HG02885 (cell line): Measurements from ENCODE around the gene ARMH4.
A peak's percentile ranks its signal among the peaks of the same experiment; 100 is the strongest.

Experiments
- ATAC-seq: cut with Tn5 transposase; IDR thresholded peaks from one replicate; pipeline ENCODE4 v1.9.1; 2021; ENCODE audit warnings: mild to moderate bottlenecking; ENCODE audit not compliant: unreplicated experiment, poor library complexity

The ARMH4 gene

GRCh38 chr14:58106446-58106845 is 45.6 kb downstream of the ARMH4 start:
- ATAC-seq, result no peak

- ATAC-seq, result no peak
Measured at GRCh38 chr14:58104808-58105207, 47.2 kb downstream of the ARMH4 start.

- no peak for ATAC-seq
Measured at GRCh38 chr14:58100735-58101368, 51.2 kb downstream of the ARMH4 start.

- no peak for ATAC-seq
Measured at GRCh38 chr14:58099682-58100081, 52.3 kb downstream of the ARMH4 start.

- ATAC-seq, result no peak
Measured at GRCh38 chr14:58098507-58098906, 53.5 kb downstream of the ARMH4 start.

- ATAC-seq, result no peak
Measured at GRCh38 chr14:58096731-58097130, 55.3 kb downstream of the ARMH4 start.

- ATAC-seq, result no peak
Measured at GRCh38 chr14:58091883-58092630, 60.0 kb downstream of the ARMH4 start.

GRCh38 chr14:58089612-58090011 is 62.4 kb downstream of the ARMH4 start:
- no peak for ATAC-seq

- no peak for ATAC-seq
Measured at GRCh38 chr14:58088961-58089360, 63.1 kb downstream of the ARMH4 start.

- no peak for ATAC-seq
Measured at GRCh38 chr14:58085877-58086276, 66.1 kb downstream of the ARMH4 start.

- no peak for ATAC-seq
Measured at GRCh38 chr14:58082491-58083098, 69.4 kb downstream of the ARMH4 start.

GRCh38 chr14:58082011-58082410 is 70.0 kb downstream of the ARMH4 start:
- no peak for ATAC-seq

GRCh38 chr14:58078471-58078870 is 73.5 kb downstream of the ARMH4 start:
- no peak for ATAC-seq

GRCh38 chr14:58078068-58078467 is 73.9 kb downstream of the ARMH4 start:
- no peak for ATAC-seq

GRCh38 chr14:58077621-58078020 is 74.4 kb downstream of the ARMH4 start:
- ATAC-seq, result no peak

GRCh38 chr14:58073516-58073915 is 78.5 kb downstream of the ARMH4 start:
- ATAC-seq, result no peak

GRCh38 chr14:58072288-58073071 is 79.5 kb downstream of the ARMH4 start:
- ATAC-seq, result peak; percentile 88

- no peak for ATAC-seq
Measured at GRCh38 chr14:58071341-58071740, 80.7 kb downstream of the ARMH4 start.

GRCh38 chr14:58068306-58068705 is 83.7 kb downstream of the ARMH4 start:
- no peak for ATAC-seq

GRCh38 chr14:58066115-58066514 is 85.9 kb downstream of the ARMH4 start:
- no peak for ATAC-seq

- no peak for ATAC-seq
Measured at GRCh38 chr14:58061581-58061980, 90.4 kb downstream of the ARMH4 start.
